Measurements from ENCODE around the gene ACAN.
"Not testable (repeated sequence)": the region's sequence is repeated elsewhere in the genome, so short reads cannot be mapped to it uniquely, and the experiment has no call there.

Gene ACAN

GRCh38 chr15:88904624-88905327 is 101.5 kb downstream of the ACAN start:
- DNase-seq = peak; percentile 51

- DNase-seq = no peak
These were observed 102.3 kb downstream of the ACAN start for GRCh38 chr15:88905576-88905975.

GRCh38 chr15:88906130-88906529 is 102.9 kb downstream of the ACAN start:
- DNase-seq = no peak

GRCh38 chr15:88906551-88906950 is 103.3 kb downstream of the ACAN start:
- no peak for DNase-seq

- DNase-seq = no peak
These were observed 103.9 kb downstream of the ACAN start for GRCh38 chr15:88907111-88907510.

- no peak for DNase-seq
These were observed 104.9 kb downstream of the ACAN start for GRCh38 chr15:88908123-88908522.

GRCh38 chr15:88908697-88909621 is 105.7 kb downstream of the ACAN start:
- DNase-seq = no peak

GRCh38 chr15:88909956-88910831 is 107.0 kb downstream of the ACAN start:
- DNase-seq = no peak

- DNase-seq = no peak
These were observed 108.5 kb downstream of the ACAN start for GRCh38 chr15:88911766-88912118.

- no peak for DNase-seq
These were observed 109.3 kb downstream of the ACAN start for GRCh38 chr15:88912500-88912921.

GRCh38 chr15:88913017-88913849 is 110.0 kb downstream of the ACAN start, which contains the start of gene MFGE8:
Gene MFGE8, minus strand, starts transcription at chr15:88913379. Its CDS starts 60 bp downstream, at chr15:88913319.
- peak; percentile 23 for DNase-seq

- no peak for DNase-seq
These were observed 110.6 kb downstream of the ACAN start for GRCh38 chr15:88913850-88914169.

GRCh38 chr15:88915354-88915753 is 112.1 kb downstream of the ACAN start:
- DNase-seq = no peak

GRCh38 chr15:88917760-88918159 is 114.5 kb downstream of the ACAN start:
- DNase-seq = no peak

GRCh38 chr15:88918738-88919137 is 115.5 kb downstream of the ACAN start:
- DNase-seq = no peak

- DNase-seq = no peak
These were observed 117.1 kb downstream of the ACAN start for GRCh38 chr15:88920186-88920891.

GRCh38 chr15:88920892-88921435 is 117.7 kb downstream of the ACAN start:
- not testable (repeated sequence) for DNase-seq

Data from GDM1 (cell line).